ENCODE measurements around the gene TEAD1. TPM values are rescaled to one million over a fixed set of nuclear protein-coding genes. Genes with fewer than 3 reads are reported as not detected.

TEAD1 gene
- total RNA-seq, 4 donors from 2014 or later = 46.4 to 214 (median 61.2) TPM

GRCh38 chr11:12943311-12943710, 269.1 kb downstream of the TEAD1 start:
- no peak for DNase-seq
- H3K27me3 ChIP-seq = no peaks in the 10 kb centered on the region
- no peaks in the 10 kb centered on the region for H3K4me1 ChIP-seq
- peaks cover 0 to 8% (median 0%) of the 10 kb centered on the region in 4 donors for H3K36me3 ChIP-seq
- TF ChIP-seq EP300 (IDR thresholded peaks at IDR 0.05; ENCODE audit: low read depth) = no peak
- no peak for TF ChIP-seq CTCF (IDR thresholded peaks at IDR 0.05)
- no peak for TF ChIP-seq POLR2A (IDR thresholded peaks at IDR 0.05)
- no peak for TF ChIP-seq POLR2AphosphoS5 (IDR thresholded peaks at IDR 0.05)
- no peak overlapping the region for H3K4me3 ChIP-seq
- 76 to 81% methylated on average over 5 of the region's 5 CpGs for WGBS, 2 donors (ENCODE audit: low coverage in 1 of 2)
- intact Hi-C loops (cut with DNase I; ENCODE audit: low total_unique reads) = no loop called here
- no peaks in the 10 kb centered on the region for H3K9me3 ChIP-seq
- no peak overlapping the region for H3K27ac ChIP-seq
- in situ Hi-C loops (cut with MboI; ENCODE audit: low pct_ligation_motif_present in 1 of 4, low pct_unique_long_range_greater_than_20kb in 1 of 4, low sequenced_read_pairs in 3 of 4) = no loop called here

- no peak overlapping the region for H3K27ac ChIP-seq
- H3K36me3 ChIP-seq = peaks cover 0 to 6% (median 0%) of the 10 kb centered on the region in 4 donors
- H3K27me3 ChIP-seq = no peaks in the 10 kb centered on the region
- no peaks in the 10 kb centered on the region for H3K4me1 ChIP-seq
- no peak overlapping the region for H3K4me3 ChIP-seq
- intact Hi-C loops (cut with DNase I; ENCODE audit: low total_unique reads) (no loop called here), in situ Hi-C loops (cut with MboI; ENCODE audit: low pct_ligation_motif_present in 1 of 4, low pct_unique_long_range_greater_than_20kb in 1 of 4, low sequenced_read_pairs in 3 of 4) (no loop called here)
- no peak for TF ChIP-seq POLR2A (IDR thresholded peaks at IDR 0.05)
- no peak for TF ChIP-seq EP300 (IDR thresholded peaks at IDR 0.05; ENCODE audit: low read depth)
- TF ChIP-seq POLR2AphosphoS5 (IDR thresholded peaks at IDR 0.05) = no peak
- no peak for TF ChIP-seq CTCF (IDR thresholded peaks at IDR 0.05)
- WGBS, 2 donors (ENCODE audit: low coverage in 1 of 2) = 57 to 86% methylated on average over 3 of the region's 3 CpGs
- no peaks in the 10 kb centered on the region for H3K9me3 ChIP-seq
- DNase-seq = no peak
Measured at GRCh38 chr11:12944889-12945288, 270.7 kb downstream of the TEAD1 start.

GRCh38 chr11:12949453-12949852, 275.2 kb downstream of the TEAD1 start:
- Histone ChIP-seq H3K4me1 (no peaks in the 10 kb centered on the region), H3K4me3 (no peak overlapping the region), H3K27ac (no peak overlapping the region), H3K9me3 (peaks cover 0 to 4% of the 10 kb centered on the region in 2 donors), H3K27me3 (no peaks in the 10 kb centered on the region), H3K36me3 (no peaks in the 10 kb centered on the region)
- DNase-seq = no peak
- intact Hi-C loops (cut with DNase I; ENCODE audit: low total_unique reads) = no loop called here
- in situ Hi-C loops (cut with MboI; ENCODE audit: low pct_ligation_motif_present in 1 of 4, low pct_unique_long_range_greater_than_20kb in 1 of 4, low sequenced_read_pairs in 3 of 4) = no loop called here
- no peak for TF ChIP-seq POLR2A (IDR thresholded peaks at IDR 0.05)
- TF ChIP-seq POLR2AphosphoS5 (IDR thresholded peaks at IDR 0.05) = no peak
- 28 to 50% methylated on average over 1 of the region's 1 CpG for WGBS, 2 donors (ENCODE audit: low coverage in 1 of 2)

- H3K4me3 ChIP-seq = no peak overlapping the region
- H3K27ac ChIP-seq = no peak overlapping the region
- H3K4me1 ChIP-seq = no peaks in the 10 kb centered on the region
- peaks cover 0 to 4% of the 10 kb centered on the region in 2 donors for H3K9me3 ChIP-seq
- H3K36me3 ChIP-seq = no peaks in the 10 kb centered on the region
- no peak for DNase-seq
- H3K27me3 ChIP-seq = no peaks in the 10 kb centered on the region
- intact Hi-C loops (cut with DNase I; ENCODE audit: low total_unique reads) = no loop called here
- TF ChIP-seq POLR2AphosphoS5 (IDR thresholded peaks at IDR 0.05) (no peak), POLR2A (IDR thresholded peaks at IDR 0.05) (no peak), CTCF (IDR thresholded peaks at IDR 0.05) (no peak)
- WGBS, 2 donors (ENCODE audit: low coverage in 1 of 2) = 68 to 78% methylated on average over 1 of the region's 1 CpG
- in situ Hi-C loops (cut with MboI; ENCODE audit: low pct_ligation_motif_present in 1 of 4, low pct_unique_long_range_greater_than_20kb in 1 of 4, low sequenced_read_pairs in 3 of 4) = loop anchor here in 2 of 4 donors (25.0 kb wide), 1 partner anchor 387 kb away; no protein-coding TSS in a partner anchor
Measured at GRCh38 chr11:12950670-12951069, 276.4 kb downstream of the TEAD1 start.

GRCh38 chr11:12951376-12951775, 277.2 kb downstream of the TEAD1 start:
- WGBS, 2 donors (ENCODE audit: low coverage in 1 of 2) = 89 to 100% methylated on average over 1 of the region's 1 CpG
- Histone ChIP-seq H3K4me1 (no peaks in the 10 kb centered on the region), H3K9me3 (peaks cover 0 to 4% of the 10 kb centered on the region in 2 donors), H3K4me3 (no peak overlapping the region), H3K27ac (no peak overlapping the region), H3K27me3 (no peaks in the 10 kb centered on the region), H3K36me3 (no peaks in the 10 kb centered on the region)
- in situ Hi-C loops (cut with MboI; ENCODE audit: low pct_ligation_motif_present in 1 of 4, low pct_unique_long_range_greater_than_20kb in 1 of 4, low sequenced_read_pairs in 3 of 4) (loop anchor here in 2 of 4 donors (25.0 kb wide), 1 partner anchor 386 kb away; no protein-coding TSS in a partner anchor), intact Hi-C loops (cut with DNase I; ENCODE audit: low total_unique reads) (no loop called here)
- DNase-seq = no peak
- TF ChIP-seq EP300 (IDR thresholded peaks at IDR 0.05; ENCODE audit: low read depth) = no peak
- TF ChIP-seq CTCF (IDR thresholded peaks at IDR 0.05) = no peak
